GM19043 (cell line): ENCODE results near the gene TBC1D24.

Experiments
- ATAC-seq: cut with Tn5 transposase; IDR thresholded peaks from one replicate; pipeline ENCODE4 v1.9.1; 2021; ENCODE audit warnings: low read depth; ENCODE audit not compliant: unreplicated experiment

TBC1D24 gene

GRCh38 chr16:2514333-2515179 is 39.6 kb downstream of the TBC1D24 start:
- ATAC-seq = no peak

- ATAC-seq = no peak
Observed at GRCh38 chr16:2515180-2515851, 40.4 kb downstream of the TBC1D24 start.

- ATAC-seq = no peak
Observed at GRCh38 chr16:2516391-2517240, 41.7 kb downstream of the TBC1D24 start.

- ATAC-seq = no peak
Observed at GRCh38 chr16:2517954-2518605, 43.2 kb downstream of the TBC1D24 start.

- ATAC-seq = no peak
Observed at GRCh38 chr16:2518823-2519710, 44.1 kb downstream of the TBC1D24 start.

- ATAC-seq = no peak
Observed at GRCh38 chr16:2519711-2520080, 44.8 kb downstream of the TBC1D24 start.

DNA sequence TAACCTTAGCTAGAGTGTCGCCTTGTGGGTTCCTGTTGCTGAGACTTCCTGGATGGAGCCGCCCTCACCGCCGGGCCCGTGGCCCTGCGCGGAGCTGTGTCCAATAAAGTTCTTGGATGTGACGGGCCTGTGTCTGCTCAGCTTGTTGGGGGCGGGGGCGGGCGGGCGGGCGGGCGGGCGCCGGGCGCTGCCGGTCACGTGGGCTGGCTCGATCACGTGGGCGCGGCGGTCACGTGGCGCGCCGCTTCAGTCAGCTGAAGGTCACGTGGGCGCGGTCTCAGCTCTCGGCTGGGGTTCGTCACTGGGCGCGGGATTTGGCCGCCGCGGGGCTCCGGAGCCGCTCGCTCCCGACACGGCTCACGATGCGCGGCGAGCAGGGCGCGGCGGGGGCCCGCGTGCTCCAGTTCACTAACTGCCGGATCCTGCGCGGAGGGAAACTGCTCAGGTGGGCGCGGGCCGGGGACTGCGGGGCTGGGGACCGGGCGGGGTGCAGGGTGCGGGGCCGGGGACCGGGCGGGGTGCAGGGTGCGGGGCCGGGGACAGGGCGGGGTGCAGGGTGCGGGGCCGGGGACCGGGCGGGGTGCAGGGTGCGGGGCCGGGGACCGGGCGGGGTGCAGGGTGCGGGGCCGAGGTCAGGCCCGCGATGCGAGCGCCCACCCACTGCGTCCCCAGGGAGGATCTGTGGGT is 45.3 kb downstream of the TBC1D24 start, which contains the start of gene AMDHD2:
AMDHD2 (plus strand) TSS at position 275 of the 687 bp plus-strand sequence; CDS start at position 363, 88 bp downstream.
- ATAC-seq = no peak

GRCh38 chr16:2520784-2521531 is 46.0 kb downstream of the TBC1D24 start:
- ATAC-seq = no peak

- no peak for ATAC-seq
Observed at GRCh38 chr16:2523801-2524231, 48.9 kb downstream of the TBC1D24 start.

- no peak for ATAC-seq
Observed at GRCh38 chr16:2524339-2524938, 49.5 kb downstream of the TBC1D24 start.

DNA sequence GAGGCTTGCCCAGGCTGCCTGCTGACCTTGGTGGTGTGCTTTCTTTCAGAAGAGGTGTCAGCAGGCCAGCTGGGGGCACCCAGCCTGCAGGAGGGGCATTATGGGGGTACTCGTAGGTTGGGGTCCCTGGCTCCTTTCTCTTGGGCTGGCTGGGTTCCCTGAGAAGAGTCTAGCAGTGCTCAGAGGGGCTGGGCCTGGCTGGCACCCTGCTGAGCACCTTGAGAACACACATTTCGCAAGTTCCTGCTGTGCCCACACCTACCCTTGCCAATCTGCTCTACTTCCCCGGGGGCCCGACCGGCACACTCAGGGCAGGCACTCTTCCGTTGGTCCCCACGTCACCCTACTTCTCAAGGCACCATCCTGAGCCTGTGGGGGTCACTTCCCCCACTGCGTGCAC is 51.2 kb downstream of the TBC1D24 start:
- ATAC-seq = no peak

DNA sequence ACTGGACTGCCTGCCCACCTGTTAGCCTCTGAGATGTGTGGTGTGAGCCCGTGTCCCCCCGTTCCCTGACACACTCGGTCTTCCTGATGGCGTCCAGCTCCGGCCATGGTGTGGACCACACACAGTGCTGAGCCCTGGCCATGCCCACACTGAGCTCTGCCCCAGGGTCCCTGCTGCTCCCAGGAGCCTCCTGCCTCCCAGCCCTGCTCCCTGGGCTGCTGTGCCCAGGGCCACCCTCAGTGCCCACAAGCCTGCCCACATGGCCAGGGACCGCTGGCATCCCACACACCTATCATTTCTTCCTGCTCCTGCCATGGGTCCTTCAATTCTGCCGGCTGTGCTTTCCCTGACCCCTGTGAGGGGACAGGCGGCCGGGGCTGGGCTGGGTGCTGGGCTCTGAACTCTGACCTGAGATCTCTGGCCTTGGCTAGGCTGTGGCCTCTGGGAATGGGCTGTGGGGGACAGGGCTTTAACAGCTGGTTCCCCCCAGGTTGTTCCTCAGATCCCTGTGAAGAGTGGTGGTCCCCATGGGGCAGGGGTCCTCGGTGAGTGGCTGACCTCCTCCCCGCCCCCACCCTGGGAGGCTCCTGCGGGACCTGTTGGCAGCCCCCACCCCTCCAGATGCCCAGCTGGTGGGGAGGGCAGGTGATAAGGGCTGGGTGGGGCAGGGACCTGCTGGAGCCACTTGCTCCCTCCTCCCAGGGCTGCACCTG is 52.3 kb downstream of the TBC1D24 start:
- ATAC-seq = no peak

GRCh38 chr16:2527784-2528100 is 52.8 kb downstream of the TBC1D24 start:
- no peak for ATAC-seq

GRCh38 chr16:2528161-2529060 is 53.5 kb downstream of the TBC1D24 start:
- no peak for ATAC-seq

- no peak for ATAC-seq
Observed at GRCh38 chr16:2529061-2529931, 54.4 kb downstream of the TBC1D24 start.
